Karpas-422 (cell line): ENCODE results near the gene PIGL. TPM values are rescaled to one million over a fixed set of nuclear protein-coding genes. Genes with fewer than 3 reads are reported as not detected.

Experiments used
- DNase-seq: peaks from one replicate; pipeline ENCODE4 v3.0.0-alpha.2; 2015
- H2AFZ ChIP-seq: fragments of 200-600 bp; sonication (generic); 2 replicates; pipeline ENCODE4 v1.6.1; 2014; ENCODE audit warnings: antibody characterized with exemption, low read length, mixed read lengths
- H3K27ac ChIP-seq: fragments of 200-600 bp; sonication (generic); 2 replicates; pipeline ENCODE4 v1.5.1; 2014; ENCODE audit warnings: mild to moderate bottlenecking, low read length, moderate library complexity
- H3K27me3 ChIP-seq: fragments of 200-600 bp; sonication (generic); 2 replicates; pipeline ENCODE4 v1.6.1; 2014; ENCODE audit warnings: low read length, mixed read lengths
- H3K36me3 ChIP-seq: fragments of 200-600 bp; sonication (generic); 2 replicates; pipeline ENCODE4 v1.6.1; 2014; ENCODE audit warnings: low read length, mixed read lengths; ENCODE audit not compliant: insufficient read depth
- H3K4me1 ChIP-seq: fragments of 200-600 bp; sonication (generic); 2 replicates; pipeline ENCODE4 v1.6.1; 2014; ENCODE audit warnings: mild to moderate bottlenecking, low read length, mixed read lengths
- H3K4me2 ChIP-seq: fragments of 200-600 bp; sonication (generic); 2 replicates; pipeline ENCODE4 v1.6.1; 2014; ENCODE audit warnings: low read length, low read depth, mild to moderate bottlenecking; ENCODE audit not compliant: poor library complexity, severe bottlenecking
- H3K4me3 ChIP-seq: fragments of 200-600 bp; sonication (generic); 2 replicates; pipeline ENCODE4 v1.5.1; 2014; ENCODE audit warnings: mild to moderate bottlenecking, antibody characterized with exemption, low read length, mixed read lengths
- H3K79me2 ChIP-seq: fragments of 200-600 bp; sonication (generic); 2 replicates; pipeline ENCODE4 v1.6.1; 2014; ENCODE audit warnings: mild to moderate bottlenecking, low read length, mixed read lengths
- H3K9ac ChIP-seq: fragments of 200-600 bp; sonication (generic); 2 replicates; pipeline ENCODE4 v1.6.0; 2014; ENCODE audit warnings: low read length
- H3K9me2 ChIP-seq: fragments of 200-600 bp; sonication (generic), shearing (Covaris generic); replicated peaks from 2 replicates; pipeline ENCODE4 v1.6.0; 2014; ENCODE audit warnings: mild to moderate bottlenecking, low read length, moderate library complexity; ENCODE audit not compliant: insufficient read depth
- H3K9me3 ChIP-seq: fragments of 300-700, 200-600 bp; sonication (generic); 2 replicates; pipeline ENCODE4 v1.6.1; 2014; ENCODE audit warnings: low read length, mixed read lengths
- H4K20me1 ChIP-seq: fragments of 200-600 bp; sonication (generic); 2 replicates; pipeline ENCODE4 v1.6.1; 2014; ENCODE audit warnings: mild to moderate bottlenecking, antibody characterized with exemption, low read length, low read depth; ENCODE audit not compliant: insufficient read depth
- total RNA-seq: library from RNA; depleted of rRNA; stranded (reverse); fragments of >200 nt; shearing (Covaris generic); gene quantifications from 2 replicates; pipeline ENCODE4 v1.2.3, GENCODE V29; 2014; ENCODE audit warnings: low replicate concordance

PIGL gene
- total RNA-seq, 1 experiment from 2014 or later: 48.2 TPM

DNA sequence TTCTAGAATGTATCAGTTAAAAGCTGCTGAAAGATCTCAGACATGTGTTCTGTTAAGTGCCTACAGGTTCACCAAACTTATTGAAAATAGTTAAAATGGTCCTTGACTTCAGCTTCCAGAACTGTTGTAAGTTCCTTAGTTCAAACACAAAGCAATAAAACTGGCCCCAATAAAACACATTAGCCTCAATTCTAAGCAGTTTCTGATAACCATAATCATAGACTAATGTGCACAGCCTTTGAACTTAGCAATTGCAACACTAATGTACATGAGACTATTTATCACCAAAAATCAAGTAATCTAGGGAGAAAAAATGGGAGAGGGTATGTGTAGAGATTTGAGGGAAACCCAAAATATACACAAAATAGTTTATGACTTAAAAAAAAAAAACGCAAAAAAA lies 15.4 kb downstream of the PIGL start:
- H3K27ac ChIP-seq: no peak overlapping the region
- peaks cover 6% of the 10 kb centered on the region for H3K4me1 ChIP-seq
- H3K9me3 ChIP-seq: no peaks in the 10 kb centered on the region
- no peak for DNase-seq
- peaks cover 54% of the 10 kb centered on the region for H3K79me2 ChIP-seq
- no peaks in the 10 kb centered on the region for H3K9me2 ChIP-seq
- H2AFZ ChIP-seq: no peak overlapping the region
- H3K36me3 ChIP-seq: peaks cover 5% of the 10 kb centered on the region; the same call in 1 of the 2 replicates
- H3K4me2 ChIP-seq: no peak overlapping the region
- H3K9ac ChIP-seq: no peak overlapping the region
- no peak overlapping the region for H3K4me3 ChIP-seq
- H4K20me1 ChIP-seq: no peaks in the 10 kb centered on the region
- H3K27me3 ChIP-seq: no peaks in the 10 kb centered on the region

DNA sequence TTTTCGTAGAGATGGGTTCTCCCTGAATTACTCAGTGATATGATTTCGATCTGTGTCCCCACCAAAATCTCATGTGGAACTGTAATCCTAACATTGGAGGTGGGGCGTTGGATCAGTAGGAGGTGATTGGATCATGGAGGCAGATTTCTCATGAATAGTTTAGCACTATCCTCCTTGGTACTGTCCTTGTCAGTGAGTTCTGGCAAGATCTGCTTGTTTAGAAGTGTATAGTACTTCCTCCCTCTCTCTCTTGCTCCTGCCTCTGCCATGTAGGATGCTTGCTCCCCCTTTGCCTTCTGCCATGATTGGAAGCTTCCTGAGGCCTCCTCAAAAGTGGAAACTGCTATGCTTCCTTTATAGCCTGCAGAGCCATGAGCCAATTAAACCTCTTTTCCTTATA lies 22.9 kb downstream of the PIGL start:
- no peaks in the 10 kb centered on the region for H4K20me1 ChIP-seq
- no peak overlapping the region for H3K4me3 ChIP-seq
- H3K4me1 ChIP-seq: no peaks in the 10 kb centered on the region
- no peaks in the 10 kb centered on the region for H3K27me3 ChIP-seq
- H3K9me3 ChIP-seq: no peaks in the 10 kb centered on the region
- DNase-seq: no peak
- no peaks in the 10 kb centered on the region for H3K9me2 ChIP-seq
- no peak overlapping the region for H3K9ac ChIP-seq
- H3K36me3 ChIP-seq: peaks cover 5% of the 10 kb centered on the region; the same call in 1 of the 2 replicates
- H2AFZ ChIP-seq: no peak overlapping the region
- no peak overlapping the region for H3K4me2 ChIP-seq
- peaks cover 43% of the 10 kb centered on the region for H3K79me2 ChIP-seq
- H3K27ac ChIP-seq: no peak overlapping the region

DNA sequence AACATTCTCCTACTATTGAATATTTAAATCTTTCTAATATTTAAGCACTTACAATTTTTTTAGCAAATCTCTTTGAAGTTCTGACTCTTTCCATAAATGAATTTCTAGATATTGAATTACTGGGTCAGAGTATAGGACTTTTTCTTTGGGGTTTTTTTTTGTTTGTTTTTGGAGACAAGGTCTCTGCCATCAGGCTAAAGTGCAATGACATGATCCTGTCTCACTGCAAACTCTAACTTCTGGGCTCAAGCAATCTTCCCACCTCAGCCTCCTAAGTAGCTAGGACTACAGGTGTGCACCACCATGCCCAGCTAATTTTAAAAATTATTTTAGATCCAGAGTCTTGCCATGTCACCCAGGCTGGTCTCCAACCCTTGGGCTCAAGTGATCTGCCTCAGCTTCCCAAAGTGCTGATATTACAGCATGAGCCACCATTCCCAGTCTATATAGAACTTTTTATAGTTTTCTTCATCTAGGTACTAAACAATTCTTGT lies 24.9 kb downstream of the PIGL start:
- H3K4me1 ChIP-seq: no peaks in the 10 kb centered on the region
- H3K4me3 ChIP-seq: no peak overlapping the region
- no peaks in the 10 kb centered on the region for H3K9me2 ChIP-seq
- no peaks in the 10 kb centered on the region for H3K27me3 ChIP-seq
- H3K9ac ChIP-seq: no peak overlapping the region
- DNase-seq: no peak
- H4K20me1 ChIP-seq: no peaks in the 10 kb centered on the region
- no peak overlapping the region for H3K4me2 ChIP-seq
- H3K27ac ChIP-seq: no peak overlapping the region
- H3K79me2 ChIP-seq: peaks cover 35% of the 10 kb centered on the region
- H3K36me3 ChIP-seq: no peaks in the 10 kb centered on the region
- no peaks in the 10 kb centered on the region for H3K9me3 ChIP-seq
- no peak overlapping the region for H2AFZ ChIP-seq

DNA sequence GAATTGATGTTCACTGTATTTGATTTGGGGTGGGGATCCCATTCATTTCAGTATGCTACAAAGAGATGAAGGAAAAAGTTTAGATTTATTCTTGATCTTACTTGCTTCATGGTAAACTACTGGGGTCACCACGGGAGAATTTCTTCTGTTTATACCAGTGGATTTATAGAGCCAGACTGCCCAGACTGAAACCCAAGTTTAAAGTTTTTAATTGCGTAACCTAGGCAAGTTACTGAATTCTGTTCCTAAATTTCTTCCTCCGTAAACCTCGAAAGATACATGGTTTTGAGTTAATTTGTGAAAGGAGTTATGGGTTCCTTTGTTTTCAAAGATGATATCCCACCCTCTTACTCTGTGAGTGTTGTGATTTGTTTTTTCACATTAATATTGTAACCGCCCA lies 26.4 kb downstream of the PIGL start:
- H3K27ac ChIP-seq: no peak overlapping the region
- H3K9me2 ChIP-seq: no peaks in the 10 kb centered on the region
- no peak overlapping the region for H3K4me3 ChIP-seq
- no peak overlapping the region for H2AFZ ChIP-seq
- H3K36me3 ChIP-seq: no peaks in the 10 kb centered on the region
- no peaks in the 10 kb centered on the region for H3K4me1 ChIP-seq
- H3K9me3 ChIP-seq: no peaks in the 10 kb centered on the region
- no peaks in the 10 kb centered on the region for H4K20me1 ChIP-seq
- H3K4me2 ChIP-seq: no peak overlapping the region
- DNase-seq: no peak
- no peak overlapping the region for H3K9ac ChIP-seq
- H3K79me2 ChIP-seq: peaks cover 35% of the 10 kb centered on the region
- no peaks in the 10 kb centered on the region for H3K27me3 ChIP-seq

DNA sequence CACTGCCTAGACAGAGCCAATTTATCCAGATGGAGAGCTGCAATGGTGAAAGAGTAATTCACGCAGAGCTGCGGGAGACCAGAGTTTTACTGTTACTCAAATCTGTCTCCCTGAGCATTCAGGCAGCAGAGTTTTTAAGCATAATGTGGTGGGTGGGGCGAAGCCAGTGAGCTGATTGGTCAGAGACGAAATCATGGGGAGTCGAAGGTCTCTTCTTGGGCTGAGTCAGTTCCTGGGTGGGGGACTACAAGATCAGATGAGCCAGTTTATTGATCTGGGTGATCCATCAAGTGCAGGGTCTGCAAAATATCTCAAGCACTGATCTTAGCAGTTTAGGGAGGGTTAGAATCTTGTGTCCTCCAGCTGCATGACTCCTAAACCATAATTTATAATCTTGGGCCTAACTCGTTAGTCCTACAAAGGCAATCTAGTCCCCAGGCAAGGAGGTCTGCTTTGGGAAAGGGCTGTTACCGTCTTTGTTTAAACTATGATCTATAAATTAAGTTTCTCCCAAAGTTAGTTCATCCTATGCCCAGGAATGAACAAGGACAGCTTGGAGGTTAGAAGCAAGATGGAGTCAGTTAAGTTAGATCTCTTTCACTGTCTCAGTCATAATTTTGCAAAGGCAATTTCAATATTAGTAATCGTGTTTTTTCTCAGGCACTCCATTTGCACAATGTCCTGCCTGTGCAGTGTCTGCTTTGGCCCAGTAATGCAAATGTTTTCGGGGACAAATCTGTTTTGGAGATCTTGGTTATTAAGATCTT lies 27.0 kb downstream of the PIGL start:
- no peak overlapping the region for H3K4me2 ChIP-seq
- peaks cover 40% of the 10 kb centered on the region for H3K79me2 ChIP-seq

DNA sequence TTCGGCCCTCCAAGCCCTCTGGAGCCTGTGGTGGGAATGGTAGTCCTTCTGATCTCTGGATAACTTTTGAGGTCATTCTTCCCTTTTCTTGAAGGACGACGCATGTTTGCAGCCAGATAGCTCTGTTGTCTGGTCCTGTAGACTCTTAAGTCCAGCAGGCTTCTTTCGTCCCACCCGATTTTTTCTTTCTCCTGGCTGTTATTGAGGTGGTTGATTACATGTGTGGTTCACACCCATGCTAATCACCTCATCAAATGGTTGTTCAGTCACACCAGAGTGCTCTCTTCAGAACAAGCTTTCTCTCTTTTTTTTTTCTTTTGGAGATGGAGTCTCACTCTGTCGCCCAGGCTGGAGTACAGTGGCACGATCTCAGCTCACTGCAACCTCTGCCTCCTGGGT lies 30.6 kb downstream of the PIGL start:
- no peaks in the 10 kb centered on the region for H3K36me3 ChIP-seq
- no peaks in the 10 kb centered on the region for H3K4me1 ChIP-seq
- H2AFZ ChIP-seq: no peak overlapping the region
- no peaks in the 10 kb centered on the region for H3K9me2 ChIP-seq
- no peak overlapping the region for H3K4me2 ChIP-seq
- no peak overlapping the region for H3K9ac ChIP-seq
- H3K9me3 ChIP-seq: no peaks in the 10 kb centered on the region
- H3K27ac ChIP-seq: no peak overlapping the region
- no peaks in the 10 kb centered on the region for H3K27me3 ChIP-seq
- H3K79me2 ChIP-seq: peaks cover 28% of the 10 kb centered on the region
- no peak for DNase-seq
- no peaks in the 10 kb centered on the region for H4K20me1 ChIP-seq
- no peak overlapping the region for H3K4me3 ChIP-seq

More for the DNA sequence above, 27.0 kb downstream of the PIGL start:
- no peak overlapping the region for H3K27ac ChIP-seq
- H2AFZ ChIP-seq: no peak overlapping the region
- H3K9me2 ChIP-seq: no peaks in the 10 kb centered on the region
- H3K4me1 ChIP-seq: no peaks in the 10 kb centered on the region
- H3K9ac ChIP-seq: no peak overlapping the region
- no peaks in the 10 kb centered on the region for H4K20me1 ChIP-seq
- H3K4me3 ChIP-seq: no peak overlapping the region
- H3K36me3 ChIP-seq: no peaks in the 10 kb centered on the region
- no peaks in the 10 kb centered on the region for H3K27me3 ChIP-seq
- DNase-seq: no peak
- H3K9me3 ChIP-seq: no peaks in the 10 kb centered on the region

DNA sequence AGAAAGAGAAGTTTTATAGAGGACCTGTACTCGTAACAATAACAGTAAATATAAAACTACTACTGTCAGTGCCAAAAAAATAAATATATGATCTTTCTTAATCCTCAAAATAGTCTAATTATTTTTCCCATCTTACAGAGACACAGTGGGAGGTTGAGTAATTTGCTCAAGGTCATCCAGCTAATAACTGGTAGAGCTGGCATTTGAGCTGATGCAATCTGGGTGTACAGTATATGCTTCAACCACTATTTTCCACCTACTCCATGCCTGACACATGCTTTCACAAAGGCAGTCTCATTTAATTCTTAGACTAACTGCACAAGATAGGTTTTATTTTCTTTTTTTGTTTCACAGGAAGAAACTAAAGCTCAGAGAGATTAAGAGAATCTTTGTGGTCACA lies 33.6 kb downstream of the PIGL start:
- Histone ChIP-seq H3K9ac (no peak overlapping the region), H3K9me3 (no peaks in the 10 kb centered on the region), H3K4me1 (no peaks in the 10 kb centered on the region), H3K4me3 (no peak overlapping the region), H3K4me2 (no peak overlapping the region), H3K27ac (no peak overlapping the region), H3K36me3 (no peaks in the 10 kb centered on the region), H3K9me2 (no peaks in the 10 kb centered on the region), H4K20me1 (no peaks in the 10 kb centered on the region), H3K27me3 (no peaks in the 10 kb centered on the region), H2AFZ (no peak overlapping the region), H3K79me2 (peaks cover 27% of the 10 kb centered on the region)
- DNase-seq: no peak

DNA sequence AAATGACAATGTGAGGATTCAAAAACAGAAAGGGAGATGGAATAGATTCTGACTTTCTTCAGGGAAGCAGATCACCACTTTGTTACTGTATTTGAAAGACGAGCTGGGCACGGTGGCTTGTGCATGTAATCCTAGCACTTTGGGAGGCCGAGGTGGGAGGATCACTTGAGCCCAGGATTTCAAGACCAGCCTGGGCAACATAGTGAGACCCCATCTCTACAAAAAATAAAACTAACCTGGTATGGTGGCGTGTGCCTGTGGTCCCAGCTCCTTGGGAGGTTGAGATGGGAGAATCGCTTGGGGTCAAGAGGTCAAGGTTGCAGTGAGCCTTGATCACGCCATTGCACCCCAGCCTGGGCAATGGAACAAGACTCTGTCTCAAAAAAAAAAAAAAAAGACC lies 34.0 kb downstream of the PIGL start:
- no peaks in the 10 kb centered on the region for H3K9me3 ChIP-seq
- H3K27ac ChIP-seq: no peak overlapping the region

More for the DNA sequence above, 34.0 kb downstream of the PIGL start:
- H3K27me3 ChIP-seq: no peaks in the 10 kb centered on the region
- DNase-seq: no peak
- no peak overlapping the region for H3K9ac ChIP-seq
- no peaks in the 10 kb centered on the region for H3K9me2 ChIP-seq
- no peak overlapping the region for H2AFZ ChIP-seq
- H3K4me2 ChIP-seq: no peak overlapping the region
- no peaks in the 10 kb centered on the region for H3K36me3 ChIP-seq
- no peak overlapping the region for H3K4me3 ChIP-seq
- no peaks in the 10 kb centered on the region for H4K20me1 ChIP-seq
- H3K79me2 ChIP-seq: peaks cover 27% of the 10 kb centered on the region
- no peaks in the 10 kb centered on the region for H3K4me1 ChIP-seq
